Measurements from ENCODE around the gene CCL23. TPM values are rescaled to one million over a fixed set of nuclear protein-coding genes. Genes with fewer than 3 reads are reported as not detected.

Gene CCL23
- total and polyA plus RNA-seq, 9 of the 15 experiments (the other 6 are each of a cell fraction or from before 2014, with no cell fraction given) = not detected

DNA sequence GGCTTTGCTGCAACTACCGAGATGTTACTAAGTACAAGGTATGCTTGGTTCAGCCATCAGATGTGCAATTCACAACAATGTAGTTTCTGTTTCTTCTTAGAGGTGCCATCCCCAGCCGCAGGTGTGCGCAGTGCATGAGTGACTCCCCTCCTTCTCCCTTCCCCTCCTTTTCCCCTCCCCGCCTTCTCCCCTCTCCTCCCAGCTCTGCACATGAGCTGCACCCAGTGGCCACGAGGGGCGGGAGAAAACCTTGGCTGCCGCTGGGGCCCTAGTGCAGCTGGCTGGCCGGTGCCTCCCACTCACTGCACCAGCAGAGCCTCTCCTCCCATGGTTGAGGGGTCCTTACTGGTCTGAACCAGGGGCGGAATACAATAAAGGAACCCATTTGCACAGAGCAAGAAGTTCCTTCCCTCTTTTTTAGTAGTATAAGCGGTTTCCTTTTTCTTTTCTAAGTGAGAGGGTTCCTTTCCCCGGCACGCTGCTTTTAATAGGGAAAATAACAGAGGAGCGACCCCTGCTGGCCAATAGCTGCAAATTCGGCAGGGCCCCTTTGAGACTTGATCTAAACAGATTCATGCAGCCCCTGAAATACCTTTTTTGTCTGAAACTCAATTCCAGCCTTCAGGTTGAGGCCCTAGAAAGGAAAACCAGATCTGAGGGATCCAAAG lies 8.6 kb downstream of the CCL23 start (continued):
- TF ChIP-seq, protein P1, sequence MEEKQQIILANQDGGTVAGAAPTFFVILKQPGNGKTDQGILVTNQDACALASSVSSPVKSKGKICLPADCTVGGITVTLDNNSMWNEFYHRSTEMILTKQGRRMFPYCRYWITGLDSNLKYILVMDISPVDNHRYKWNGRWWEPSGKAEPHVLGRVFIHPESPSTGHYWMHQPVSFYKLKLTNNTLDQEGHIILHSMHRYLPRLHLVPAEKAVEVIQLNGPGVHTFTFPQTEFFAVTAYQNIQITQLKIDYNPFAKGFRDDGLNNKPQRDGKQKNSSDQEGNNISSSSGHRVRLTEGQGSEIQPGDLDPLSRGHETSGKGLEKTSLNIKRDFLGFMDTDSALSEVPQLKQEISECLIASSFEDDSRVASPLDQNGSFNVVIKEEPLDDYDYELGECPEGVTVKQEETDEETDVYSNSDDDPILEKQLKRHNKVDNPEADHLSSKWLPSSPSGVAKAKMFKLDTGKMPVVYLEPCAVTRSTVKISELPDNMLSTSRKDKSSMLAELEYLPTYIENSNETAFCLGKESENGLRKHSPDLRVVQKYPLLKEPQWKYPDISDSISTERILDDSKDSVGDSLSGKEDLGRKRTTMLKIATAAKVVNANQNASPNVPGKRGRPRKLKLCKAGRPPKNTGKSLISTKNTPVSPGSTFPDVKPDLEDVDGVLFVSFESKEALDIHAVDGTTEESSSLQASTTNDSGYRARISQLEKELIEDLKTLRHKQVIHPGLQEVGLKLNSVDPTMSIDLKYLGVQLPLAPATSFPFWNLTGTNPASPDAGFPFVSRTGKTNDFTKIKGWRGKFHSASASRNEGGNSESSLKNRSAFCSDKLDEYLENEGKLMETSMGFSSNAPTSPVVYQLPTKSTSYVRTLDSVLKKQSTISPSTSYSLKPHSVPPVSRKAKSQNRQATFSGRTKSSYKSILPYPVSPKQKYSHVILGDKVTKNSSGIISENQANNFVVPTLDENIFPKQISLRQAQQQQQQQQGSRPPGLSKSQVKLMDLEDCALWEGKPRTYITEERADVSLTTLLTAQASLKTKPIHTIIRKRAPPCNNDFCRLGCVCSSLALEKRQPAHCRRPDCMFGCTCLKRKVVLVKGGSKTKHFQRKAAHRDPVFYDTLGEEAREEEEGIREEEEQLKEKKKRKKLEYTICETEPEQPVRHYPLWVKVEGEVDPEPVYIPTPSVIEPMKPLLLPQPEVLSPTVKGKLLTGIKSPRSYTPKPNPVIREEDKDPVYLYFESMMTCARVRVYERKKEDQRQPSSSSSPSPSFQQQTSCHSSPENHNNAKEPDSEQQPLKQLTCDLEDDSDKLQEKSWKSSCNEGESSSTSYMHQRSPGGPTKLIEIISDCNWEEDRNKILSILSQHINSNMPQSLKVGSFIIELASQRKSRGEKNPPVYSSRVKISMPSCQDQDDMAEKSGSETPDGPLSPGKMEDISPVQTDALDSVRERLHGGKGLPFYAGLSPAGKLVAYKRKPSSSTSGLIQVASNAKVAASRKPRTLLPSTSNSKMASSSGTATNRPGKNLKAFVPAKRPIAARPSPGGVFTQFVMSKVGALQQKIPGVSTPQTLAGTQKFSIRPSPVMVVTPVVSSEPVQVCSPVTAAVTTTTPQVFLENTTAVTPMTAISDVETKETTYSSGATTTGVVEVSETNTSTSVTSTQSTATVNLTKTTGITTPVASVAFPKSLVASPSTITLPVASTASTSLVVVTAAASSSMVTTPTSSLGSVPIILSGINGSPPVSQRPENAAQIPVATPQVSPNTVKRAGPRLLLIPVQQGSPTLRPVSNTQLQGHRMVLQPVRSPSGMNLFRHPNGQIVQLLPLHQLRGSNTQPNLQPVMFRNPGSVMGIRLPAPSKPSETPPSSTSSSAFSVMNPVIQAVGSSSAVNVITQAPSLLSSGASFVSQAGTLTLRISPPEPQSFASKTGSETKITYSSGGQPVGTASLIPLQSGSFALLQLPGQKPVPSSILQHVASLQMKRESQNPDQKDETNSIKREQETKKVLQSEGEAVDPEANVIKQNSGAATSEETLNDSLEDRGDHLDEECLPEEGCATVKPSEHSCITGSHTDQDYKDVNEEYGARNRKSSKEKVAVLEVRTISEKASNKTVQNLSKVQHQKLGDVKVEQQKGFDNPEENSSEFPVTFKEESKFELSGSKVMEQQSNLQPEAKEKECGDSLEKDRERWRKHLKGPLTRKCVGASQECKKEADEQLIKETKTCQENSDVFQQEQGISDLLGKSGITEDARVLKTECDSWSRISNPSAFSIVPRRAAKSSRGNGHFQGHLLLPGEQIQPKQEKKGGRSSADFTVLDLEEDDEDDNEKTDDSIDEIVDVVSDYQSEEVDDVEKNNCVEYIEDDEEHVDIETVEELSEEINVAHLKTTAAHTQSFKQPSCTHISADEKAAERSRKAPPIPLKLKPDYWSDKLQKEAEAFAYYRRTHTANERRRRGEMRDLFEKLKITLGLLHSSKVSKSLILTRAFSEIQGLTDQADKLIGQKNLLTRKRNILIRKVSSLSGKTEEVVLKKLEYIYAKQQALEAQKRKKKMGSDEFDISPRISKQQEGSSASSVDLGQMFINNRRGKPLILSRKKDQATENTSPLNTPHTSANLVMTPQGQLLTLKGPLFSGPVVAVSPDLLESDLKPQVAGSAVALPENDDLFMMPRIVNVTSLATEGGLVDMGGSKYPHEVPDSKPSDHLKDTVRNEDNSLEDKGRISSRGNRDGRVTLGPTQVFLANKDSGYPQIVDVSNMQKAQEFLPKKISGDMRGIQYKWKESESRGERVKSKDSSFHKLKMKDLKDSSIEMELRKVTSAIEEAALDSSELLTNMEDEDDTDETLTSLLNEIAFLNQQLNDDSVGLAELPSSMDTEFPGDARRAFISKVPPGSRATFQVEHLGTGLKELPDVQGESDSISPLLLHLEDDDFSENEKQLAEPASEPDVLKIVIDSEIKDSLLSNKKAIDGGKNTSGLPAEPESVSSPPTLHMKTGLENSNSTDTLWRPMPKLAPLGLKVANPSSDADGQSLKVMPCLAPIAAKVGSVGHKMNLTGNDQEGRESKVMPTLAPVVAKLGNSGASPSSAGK (IDR thresholded peaks at IDR 0.05) = peak; percentile 32; the same call in 1 of the 2 replicates
- TF ChIP-seq, protein P2, sequence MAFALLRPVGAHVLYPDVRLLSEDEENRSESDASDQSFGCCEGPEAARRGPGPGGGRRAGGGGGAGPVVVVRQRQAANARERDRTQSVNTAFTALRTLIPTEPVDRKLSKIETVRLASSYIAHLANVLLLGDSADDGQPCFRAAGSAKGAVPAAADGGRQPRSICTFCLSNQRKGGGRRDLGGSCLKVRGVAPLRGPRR (CRISPR knock-in tag; IDR thresholded peaks at IDR 0.05) = no peak
- TF ChIP-seq, protein P3, sequence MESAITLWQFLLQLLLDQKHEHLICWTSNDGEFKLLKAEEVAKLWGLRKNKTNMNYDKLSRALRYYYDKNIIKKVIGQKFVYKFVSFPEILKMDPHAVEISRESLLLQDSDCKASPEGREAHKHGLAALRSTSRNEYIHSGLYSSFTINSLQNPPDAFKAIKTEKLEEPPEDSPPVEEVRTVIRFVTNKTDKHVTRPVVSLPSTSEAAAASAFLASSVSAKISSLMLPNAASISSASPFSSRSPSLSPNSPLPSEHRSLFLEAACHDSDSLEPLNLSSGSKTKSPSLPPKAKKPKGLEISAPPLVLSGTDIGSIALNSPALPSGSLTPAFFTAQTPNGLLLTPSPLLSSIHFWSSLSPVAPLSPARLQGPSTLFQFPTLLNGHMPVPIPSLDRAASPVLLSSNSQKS (CRISPR knock-in tag; IDR thresholded peaks at IDR 0.05) = no peak
- no peak for TF ChIP-seq BMI1 (IDR thresholded peaks at IDR 0.05; ENCODE audit: low read length)
- TF ChIP-seq DACH1 (IDR thresholded peaks at IDR 0.05; ENCODE audit: partially characterized antibody) = peak; percentile 25
- no peak for TF ChIP-seq CBX3 (IDR thresholded peaks at IDR 0.05; ENCODE audit: borderline replicate concordance in 1 of 2, low read length in 2 of 2)
- TF ChIP-seq KLF13 (tag; IDR thresholded peaks at IDR 0.05; ENCODE audit: borderline replicate concordance, low read depth) = no peak
- TF ChIP-seq LCOR (CRISPR knock-in tag; IDR thresholded peaks at IDR 0.05) = no peak
- no peak for TF ChIP-seq RBM15 (IDR thresholded peaks at IDR 0.05; ENCODE audit: insufficient read depth, low read length)
- no peak for TF ChIP-seq HNRNPK (IDR thresholded peaks at IDR 0.05; ENCODE audit: low read depth, low read length, poor library complexity, severe bottlenecking)
- TF ChIP-seq ZNF780A (CRISPR knock-in tag; IDR thresholded peaks at IDR 0.05) = no peak
- TF ChIP-seq SMAD4 (CRISPR knock-in tag; conservative IDR thresholded peaks at IDR 0.05) = no peak
- TF ChIP-seq TBL1XR1 (IDR thresholded peaks at IDR 0.05; ENCODE audit: low read length in 2 of 2) = no peak
- no peak for TF ChIP-seq POLR2AphosphoS2 (IDR thresholded peaks at IDR 0.05; ENCODE audit: low read length)
- TF ChIP-seq IRF2 (CRISPR knock-in tag; IDR thresholded peaks at IDR 0.05) = no peak
- TF ChIP-seq L3MBTL2 (IDR thresholded peaks at IDR 0.05) = peak; percentile 58; the same call in 1 of the 2 replicates
